Activated CD4-positive, alpha-beta T cell treated with anti-CD3 and anti-CD28 coated beads for 36 hours (primary cell): ENCODE results near the gene KMT2A. TPM values are rescaled to one million over a fixed set of nuclear protein-coding genes. Genes with fewer than 3 reads are reported as not detected.
A peak's percentile ranks its signal among the peaks of the same experiment; 100 is the strongest.
"Not testable (repeated sequence)": the region's sequence is repeated elsewhere in the genome, so short reads cannot be mapped to it uniquely, and the experiment has no call there.

Source experiments
- ATAC-seq: fragments of 200-7000 bp; cut with Tn5 transposase; one replicate; pipeline ENCODE4 v1.10.0; 2021; ENCODE audit warnings: mild to moderate bottlenecking, moderate library complexity
- CTCF ChIA-PET: fragments of 350-600 bp; sonication (Branson Sonifier 250); formaldehyde crosslinking; loops from one replicate; lab custom pipeline; 2021; ENCODE audit warnings: antibody characterized with exemption; lab: Charles Lee
- POLR2A ChIA-PET: fragments of 350-600 bp; sonication (Branson Sonifier 250); formaldehyde crosslinking; loops from one replicate; lab custom pipeline; 2021; ENCODE audit warnings: antibody characterized with exemption, inconsistent platforms; lab: Charles Lee
- DNase-seq: peaks from one replicate; pipeline ENCODE4 v3.0.0-alpha.2; 2020
- H3K27ac Mint-ChIP-seq: one replicate; pipeline ENCODE4 v1.8.0; 2021; ENCODE audit warnings: mixed read lengths
- H3K27me3 Mint-ChIP-seq: one replicate; pipeline ENCODE4 v1.8.0; 2021; ENCODE audit warnings: mixed read lengths
- H3K36me3 Mint-ChIP-seq: one replicate; pipeline ENCODE4 v1.8.0; 2021; ENCODE audit warnings: low read depth, mixed read lengths
- H3K4me1 Mint-ChIP-seq: one replicate; pipeline ENCODE4 v1.8.0; 2021; ENCODE audit warnings: mixed read lengths
- H3K4me3 Mint-ChIP-seq: one replicate; pipeline ENCODE4 v1.8.0; 2021; ENCODE audit warnings: mild to moderate bottlenecking, moderate library complexity, mixed read lengths
- H3K9me3 Mint-ChIP-seq: one replicate; pipeline ENCODE4 v1.8.0; 2021; ENCODE audit warnings: low read depth, mixed read lengths
- intact Hi-C, 2 experiments: fragments of 100-400 bp; cut with DNase I in 1 of 2; cut with micrococcal nuclease in 1 of 2; formaldehyde crosslinking; loops; one replicate each; pipeline versions ENCODE4 v1.14.2 to v1.15.1; 2022 to 2024; cut with DNase I, micrococcal nuclease
- total RNA-seq, 2 experiments: library from RNA; stranded (reverse); gene quantifications; one replicate each; pipeline ENCODE4 v1.2.3, GENCODE V29; 2021

Gene KMT2A
- total RNA-seq, 2 experiments from 2014 or later, result 64.1 to 67.1 TPM

DNA sequence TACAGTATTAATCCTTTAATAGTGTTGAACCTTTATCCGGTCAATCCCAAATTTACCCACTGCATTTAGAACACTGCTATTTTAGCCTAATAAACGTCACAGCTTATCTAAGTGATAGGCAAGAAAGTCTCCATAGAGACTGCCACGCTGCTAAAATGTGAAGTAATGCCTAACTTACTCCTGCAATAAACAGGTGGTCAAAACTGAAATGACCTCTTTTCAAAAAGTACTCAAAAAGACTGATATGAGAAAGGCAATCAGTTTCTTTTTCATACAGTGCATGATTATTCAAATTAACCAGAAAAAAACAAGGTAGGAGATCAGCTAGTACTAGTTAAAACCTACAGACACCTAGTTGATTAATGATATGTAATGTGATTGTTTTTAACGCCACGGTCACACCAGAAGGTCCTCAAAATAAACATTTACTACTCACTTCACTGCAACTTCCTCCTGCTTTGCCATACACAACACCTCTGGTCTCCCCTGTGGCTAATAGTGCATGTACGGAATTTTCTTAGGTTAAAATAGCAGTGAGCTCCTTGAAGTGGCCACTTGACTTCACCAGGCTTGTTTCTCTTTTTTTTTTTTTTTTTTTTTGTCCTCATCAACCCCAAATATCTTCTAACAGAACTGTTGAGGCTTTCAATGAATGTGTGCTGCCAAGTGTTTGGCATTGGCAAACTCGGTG lies 26.1 kb upstream of the KMT2A start:
- POLR2A ChIA-PET, result no interaction called here
- no peak for DNase-seq
- peak overlapping the region; percentile 19 for H3K27ac Mint-ChIP-seq

GRCh38 chr11:118411530-118411929 lies 24.8 kb upstream of the KMT2A start:
- Mint-ChIP-seq H3K36me3 (peaks cover 28% of the 10 kb centered on the region), H3K27ac (no peak overlapping the region), H3K4me3 (no peak overlapping the region), H3K27me3 (no peaks in the 10 kb centered on the region), H3K9me3 (no peaks in the 10 kb centered on the region), H3K4me1 (peaks cover 11% of the 10 kb centered on the region)
- intact Hi-C loops, result no loop called here
- ChIA-PET CTCF (no interaction called here), POLR2A (no interaction called here)
- no peak for DNase-seq
- ATAC-seq, result no peak

More for the DNA sequence above, 26.1 kb upstream of the KMT2A start:
- H3K4me1 Mint-ChIP-seq, result peaks cover 20% of the 10 kb centered on the region
- H3K36me3 Mint-ChIP-seq, result peaks cover 35% of the 10 kb centered on the region
- intact Hi-C loops, result no loop called here
- no peak for ATAC-seq
- H3K4me3 Mint-ChIP-seq, result no peak overlapping the region
- H3K27me3 Mint-ChIP-seq, result no peaks in the 10 kb centered on the region
- CTCF ChIA-PET, result interaction anchor here (1.0 kb wide), 1 partner anchor 239 kb away, joined by 3 read pairs; no protein-coding TSS in a partner anchor
- no peaks in the 10 kb centered on the region for H3K9me3 Mint-ChIP-seq

GRCh38 chr11:118412921-118413320 lies 23.4 kb upstream of the KMT2A start:
- DNase-seq (no peak), ATAC-seq (no peak)
- no peaks in the 10 kb centered on the region for H3K27me3 Mint-ChIP-seq
- H3K27ac Mint-ChIP-seq, result no peak overlapping the region
- CTCF ChIA-PET, result interaction anchor here (1.5 kb wide), 1 partner anchor 16 kb away, joined by 4 read pairs; no protein-coding TSS in a partner anchor
- POLR2A ChIA-PET, result interaction anchor here (1.1 kb wide), 1 partner anchor 23 kb away, joined by 3 read pairs; the partner anchor contains the start of gene KMT2A
- peaks cover 18% of the 10 kb centered on the region for H3K36me3 Mint-ChIP-seq
- no peaks in the 10 kb centered on the region for H3K9me3 Mint-ChIP-seq
- no peak overlapping the region for H3K4me3 Mint-ChIP-seq
- intact Hi-C loops, result no loop called here
- peaks cover 6% of the 10 kb centered on the region for H3K4me1 Mint-ChIP-seq

GRCh38 chr11:118415062-118415738 lies 21.1 kb upstream of the KMT2A start:
- peaks cover 4% of the 10 kb centered on the region for H3K36me3 Mint-ChIP-seq
- ATAC-seq (no peak), DNase-seq (no peak)
- H3K27me3 Mint-ChIP-seq, result no peaks in the 10 kb centered on the region
- no peaks in the 10 kb centered on the region for H3K9me3 Mint-ChIP-seq
- H3K4me1 Mint-ChIP-seq, result peaks cover 2% of the 10 kb centered on the region
- CTCF ChIA-PET, result interaction anchor here (0.6 kb wide), 1 partner anchor 1155 kb away, joined by 3 read pairs; no protein-coding TSS in a partner anchor
- POLR2A ChIA-PET, result interaction anchor here (1.0 to 1.3 kb wide), 2 partner anchors 10 to 13 kb away, joined by 3 to 7 read pairs; no protein-coding TSS in a partner anchor
- H3K27ac Mint-ChIP-seq, result no peak overlapping the region
- no peak overlapping the region for H3K4me3 Mint-ChIP-seq
- intact Hi-C loops, result no loop called here

DNA sequence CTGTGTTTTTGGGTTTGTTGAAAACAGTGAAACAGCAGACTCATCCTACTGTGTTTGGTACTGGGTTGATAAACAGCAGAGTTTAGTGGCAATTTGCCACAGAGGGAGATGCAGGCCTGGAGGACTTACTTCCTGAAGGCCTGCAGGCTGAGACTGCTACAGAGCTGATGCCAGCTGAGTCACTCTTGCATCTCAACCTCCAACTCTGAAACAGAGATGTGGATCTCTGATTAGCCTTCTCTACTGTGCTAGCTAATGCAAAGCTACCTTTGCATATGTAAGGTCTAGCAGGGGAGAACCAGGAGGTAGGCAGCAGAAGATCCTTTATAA lies 20.6 kb upstream of the KMT2A start:
- H3K27me3 Mint-ChIP-seq, result no peaks in the 10 kb centered on the region

GRCh38 chr11:118416900-118417299 lies 19.4 kb upstream of the KMT2A start:
- POLR2A ChIA-PET, H3K4me3 Mint-ChIP-seq, H3K27me3 Mint-ChIP-seq: not testable (repeated sequence)

More for the DNA sequence above, 20.6 kb upstream of the KMT2A start:
- DNase-seq, result peak; percentile 48
- H3K4me3 Mint-ChIP-seq, result no peak overlapping the region
- H3K27ac Mint-ChIP-seq, result no peak overlapping the region
- CTCF ChIA-PET, result no interaction called here
- H3K4me1 Mint-ChIP-seq, result no peaks in the 10 kb centered on the region
- intact Hi-C loops, result no loop called here
- peak; percentile 88 for ATAC-seq
- H3K9me3 Mint-ChIP-seq, result no peaks in the 10 kb centered on the region
- POLR2A ChIA-PET, result interaction anchor here (1.0 to 1.3 kb wide), 2 partner anchors 9 to 14 kb away, joined by 3 to 7 read pairs; no protein-coding TSS in a partner anchor
- H3K36me3 Mint-ChIP-seq, result no peaks in the 10 kb centered on the region

DNA sequence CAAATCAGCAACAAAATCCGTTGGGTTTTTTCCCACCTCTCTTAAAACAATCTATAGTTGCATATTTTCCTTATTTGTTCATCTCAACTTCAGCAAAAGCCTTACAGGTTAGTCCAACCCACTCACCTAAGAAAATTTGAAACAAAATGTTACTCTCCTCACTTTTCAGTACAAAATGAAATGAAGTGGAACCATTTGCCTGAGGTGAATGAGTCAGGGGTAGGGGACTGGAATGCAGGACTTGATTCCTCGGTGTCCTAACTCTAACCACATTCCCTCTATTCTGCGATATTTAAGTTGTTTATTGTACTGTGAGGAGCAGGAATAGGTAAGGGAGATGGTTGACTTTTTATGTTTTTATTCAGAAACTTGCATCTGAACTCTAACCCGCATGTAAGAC lies 18.5 kb upstream of the KMT2A start:
- intact Hi-C loops, result no loop called here
- no peak overlapping the region for H3K4me3 Mint-ChIP-seq
- no peaks in the 10 kb centered on the region for H3K27me3 Mint-ChIP-seq
- no peak overlapping the region for H3K27ac Mint-ChIP-seq
- ChIA-PET POLR2A (no interaction called here), CTCF (interaction anchor here (0.6 to 1.4 kb wide), 4 partner anchors 15 to 108 kb away, joined by 3 to 6 read pairs (median 4); no protein-coding TSS in a partner anchor)
- H3K9me3 Mint-ChIP-seq, result no peaks in the 10 kb centered on the region
- no peaks in the 10 kb centered on the region for H3K4me1 Mint-ChIP-seq
- DNase-seq (no peak), ATAC-seq (no peak)
- no peaks in the 10 kb centered on the region for H3K36me3 Mint-ChIP-seq

More at GRCh38 chr11:118416900-118417299, 19.4 kb upstream of the KMT2A start:
- DNase-seq, H3K4me1 Mint-ChIP-seq, H3K27ac Mint-ChIP-seq, H3K9me3 Mint-ChIP-seq, H3K36me3 Mint-ChIP-seq, intact Hi-C loops, ATAC-seq: not testable (repeated sequence)
- CTCF ChIA-PET, result interaction anchor here (0.6 kb wide), 1 partner anchor 68 kb away, joined by 3 read pairs; no protein-coding TSS in a partner anchor

DNA sequence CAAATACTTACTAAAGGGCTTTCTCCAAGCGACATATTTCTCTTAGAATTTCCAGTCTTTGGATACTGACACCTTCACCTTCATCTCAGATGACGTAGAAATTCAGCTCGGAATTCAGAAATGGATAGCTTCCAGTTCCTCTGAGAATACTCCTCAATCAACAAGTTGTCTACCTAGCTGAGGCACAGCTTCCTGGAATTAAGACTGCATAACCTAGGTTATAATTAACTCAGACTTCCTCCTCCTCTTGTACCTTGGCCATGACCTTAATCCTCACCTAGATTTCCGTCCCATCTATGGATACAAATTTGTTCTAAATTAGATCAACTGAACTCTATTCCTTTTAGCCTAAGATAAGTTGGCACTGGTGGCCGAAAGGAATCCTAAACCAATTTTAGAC lies 17.5 kb upstream of the KMT2A start:
- POLR2A ChIA-PET, result no interaction called here
- no peaks in the 10 kb centered on the region for H3K27me3 Mint-ChIP-seq

DNA sequence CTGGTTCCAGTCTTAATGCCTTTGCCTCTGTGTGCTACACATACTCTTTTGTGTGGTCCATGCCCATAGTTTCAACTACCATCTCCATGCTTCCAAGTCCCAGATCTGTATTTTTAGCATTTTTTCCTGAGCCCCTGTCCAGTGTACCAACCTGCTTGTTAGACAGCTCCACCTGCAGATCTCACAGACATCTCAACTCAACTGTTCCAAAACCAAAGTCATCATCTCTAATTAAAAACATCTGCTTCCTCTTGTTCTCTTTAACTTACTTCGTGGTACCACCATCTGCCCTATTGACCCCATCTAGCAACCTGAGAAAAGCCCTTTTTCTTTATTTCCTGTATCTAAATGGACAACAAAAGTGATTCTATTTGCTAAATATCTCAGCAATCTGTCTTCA lies 8.6 kb upstream of the KMT2A start:
- Mint-ChIP-seq H3K4me1 (peaks cover 4% of the 10 kb centered on the region), H3K36me3 (no peaks in the 10 kb centered on the region), H3K27me3 (no peaks in the 10 kb centered on the region), H3K27ac (no peak overlapping the region), H3K9me3 (no peaks in the 10 kb centered on the region), H3K4me3 (no peak overlapping the region)
- CTCF ChIA-PET, result interaction anchor here (1.1 kb wide), 1 partner anchor 61 kb away, joined by 3 read pairs; no protein-coding TSS in a partner anchor
- intact Hi-C loops, result no loop called here
- POLR2A ChIA-PET, result interaction anchor here (0.6 kb wide), 1 partner anchor 417 kb away, joined by 3 read pairs; no protein-coding TSS in a partner anchor
- DNase-seq, result no peak
- no peak for ATAC-seq

More for the DNA sequence above, 17.5 kb upstream of the KMT2A start:
- no peak for DNase-seq
- CTCF ChIA-PET, result interaction anchor here (0.6 to 1.4 kb wide), 7 partner anchors 14 to 325 kb away, joined by 3 to 6 read pairs (median 4); no protein-coding TSS in a partner anchor
- no peak for ATAC-seq
- Mint-ChIP-seq H3K27ac (no peak overlapping the region), H3K4me3 (no peak overlapping the region), H3K4me1 (no peaks in the 10 kb centered on the region), H3K9me3 (no peaks in the 10 kb centered on the region), H3K36me3 (no peaks in the 10 kb centered on the region)
- intact Hi-C loops, result no loop called here

DNA sequence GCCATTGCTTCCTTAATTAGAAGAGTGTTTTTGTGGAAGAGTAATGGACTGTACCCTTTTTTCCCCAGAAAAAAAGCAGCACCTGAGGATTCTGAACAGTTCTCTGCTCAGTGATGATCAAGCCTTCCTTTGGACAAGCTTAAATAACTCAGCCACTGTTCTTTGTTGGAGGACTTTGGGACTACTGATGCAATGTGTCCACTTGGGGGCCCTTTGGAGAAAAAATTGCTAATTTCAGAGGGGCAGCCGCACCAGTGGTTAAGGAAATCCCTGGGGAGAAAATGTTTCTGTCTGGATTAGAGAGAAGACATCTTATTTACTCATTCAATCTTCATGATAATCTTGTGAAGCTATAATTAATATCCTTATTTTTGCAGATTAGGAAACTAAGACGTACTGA lies 5.3 kb upstream of the KMT2A start:
- H3K27me3 Mint-ChIP-seq, result no peaks in the 10 kb centered on the region
- no peaks in the 10 kb centered on the region for H3K9me3 Mint-ChIP-seq
- DNase-seq, result no peak
- no peaks in the 10 kb centered on the region for H3K36me3 Mint-ChIP-seq
- H3K4me3 Mint-ChIP-seq, result no peak overlapping the region
- ATAC-seq, result no peak
- H3K27ac Mint-ChIP-seq, result no peak overlapping the region
- ChIA-PET POLR2A (interaction anchor here (0.6 kb wide), 1 partner anchor 10 kb away, joined by 3 read pairs; no protein-coding TSS in a partner anchor), CTCF (interaction anchor here (0.6 to 2.0 kb wide), 8 partner anchors 10 to 771 kb away, joined by 3 to 7 read pairs (median 3); no protein-coding TSS in a partner anchor)
- intact Hi-C loops, result no loop called here
- peaks cover 13% of the 10 kb centered on the region for H3K4me1 Mint-ChIP-seq

GRCh38 chr11:118434123-118434552 lies 2.2 kb upstream of the KMT2A start:
- Mint-ChIP-seq H3K9me3 (no peaks in the 10 kb centered on the region), H3K27ac (peak overlapping the region; percentile 91), H3K27me3 (no peaks in the 10 kb centered on the region), H3K36me3 (peaks cover 6% of the 10 kb centered on the region), H3K4me3 (peak overlapping the region; percentile 94), H3K4me1 (peaks cover 18% of the 10 kb centered on the region)
- ChIA-PET POLR2A (interaction anchor here (1.1 to 2.6 kb wide), 2 partner anchors 26 to 36 kb away, joined by 3 to 8 read pairs; no protein-coding TSS in a partner anchor), CTCF (interaction anchor here (1.0 to 1.8 kb wide), 4 partner anchors 10 to 56 kb away, joined by 3 to 13 read pairs (median 6); no protein-coding TSS in a partner anchor)
- DNase-seq, result no peak
- intact Hi-C loops, result loop anchor here in 1 of 2 experiments (2.0 kb wide), 2 partner anchors 15 to 33 kb away; partner anchors contain the start of gene ATP5MG
- no peak for ATAC-seq
